H9 (cell line): ENCODE results near the gene TAPBPL. TPM values are rescaled to one million over a fixed set of nuclear protein-coding genes. Genes with fewer than 3 reads are reported as not detected.

Experiments used
- DNase-seq: peaks from one replicate; pipeline ENCODE4 v3.0.0-alpha.2; 2017
- H2AFZ ChIP-seq: one replicate; pipeline ENCODE4 v1.6.1; 2013; ENCODE audit warnings: mild to moderate bottlenecking, low read length, control low read depth, moderate library complexity
- H2AK5ac ChIP-seq: 2 replicates; pipeline ENCODE4 v1.6.1; 2013; ENCODE audit warnings: low read length, control low read depth, mixed read lengths; ENCODE audit not compliant: insufficient read length
- H2BK120ac ChIP-seq: one replicate; pipeline ENCODE4 v1.6.1; 2013; ENCODE audit warnings: low read depth, mild to moderate bottlenecking, low read length, control low read depth, inconsistent platforms; ENCODE audit not compliant: poor library complexity, severe bottlenecking
- H2BK12ac ChIP-seq: 2 replicates; pipeline ENCODE4 v1.6.1; 2013; ENCODE audit warnings: low read length, control low read depth, mixed read lengths, low read depth; ENCODE audit not compliant: insufficient read length
- H2BK15ac ChIP-seq: 2 replicates; pipeline ENCODE4 v1.6.1; 2013; ENCODE audit warnings: low read depth, low read length, control low read depth
- H2BK20ac ChIP-seq: one replicate; pipeline ENCODE4 v1.6.1; 2013; ENCODE audit warnings: low read depth, mild to moderate bottlenecking, low read length, control low read depth, inconsistent platforms; ENCODE audit not compliant: poor library complexity, severe bottlenecking
- H2BK5ac ChIP-seq: 2 replicates; pipeline ENCODE4 v1.6.1; 2013; ENCODE audit warnings: low read length, control low read depth, mixed read lengths; ENCODE audit not compliant: insufficient read length
- H3K14ac ChIP-seq: 2 replicates; pipeline ENCODE4 v1.6.1; 2013; ENCODE audit warnings: low read length, control low read depth; ENCODE audit not compliant: insufficient read depth
- H3K18ac ChIP-seq: 2 replicates; pipeline ENCODE4 v1.6.1; 2013; ENCODE audit warnings: low read depth, mild to moderate bottlenecking, mixed read lengths, low read length, control low read depth; ENCODE audit not compliant: insufficient read length
- H3K23ac ChIP-seq: 2 replicates; pipeline ENCODE4 v1.6.1; 2013; ENCODE audit warnings: low read length, control low read depth, mixed read lengths, low read depth; ENCODE audit not compliant: insufficient read length
- H3K23me2 ChIP-seq: 2 replicates; pipeline ENCODE4 v1.6.1; 2013; ENCODE audit warnings: low read depth, mild to moderate bottlenecking, mixed read lengths, low read length, control low read depth; ENCODE audit not compliant: insufficient read length, poor library complexity, severe bottlenecking
- H3K27ac ChIP-seq: 2 replicates; pipeline ENCODE4 v1.5.1; 2013; ENCODE audit warnings: low read length, control low read depth, mixed read lengths, low read depth; ENCODE audit not compliant: insufficient read length
- H3K27me3 ChIP-seq: 2 replicates; pipeline ENCODE4 v1.6.1; 2013; ENCODE audit warnings: low read length, control low read depth, inconsistent platforms; ENCODE audit not compliant: insufficient read depth
- H3K4ac ChIP-seq: 2 replicates; pipeline ENCODE4 v1.6.1; 2013; ENCODE audit warnings: low read depth, mild to moderate bottlenecking, control low read depth, inconsistent platforms, low read length, moderate library complexity
- H3K4me1 ChIP-seq: 2 replicates; pipeline ENCODE4 v1.6.1; 2013; ENCODE audit warnings: low read length, control low read depth, inconsistent platforms; ENCODE audit not compliant: insufficient read depth
- H3K4me2 ChIP-seq: 2 replicates; pipeline ENCODE4 v1.6.1; 2013; ENCODE audit warnings: low read length, control low read depth, mixed read lengths; ENCODE audit not compliant: insufficient read length, insufficient read depth
- H3K56ac ChIP-seq: 2 replicates; pipeline ENCODE4 v1.6.1; 2013; ENCODE audit warnings: low read depth, mild to moderate bottlenecking, mixed read lengths, low read length, control low read depth; ENCODE audit not compliant: insufficient read length
- H3K79me1 ChIP-seq: 2 replicates; pipeline ENCODE4 v1.6.1; 2013; ENCODE audit warnings: low read depth, mild to moderate bottlenecking, moderate library complexity, low read length, control low read depth, inconsistent platforms; ENCODE audit not compliant: insufficient read depth, poor library complexity, severe bottlenecking
- H3K79me2 ChIP-seq: 2 replicates; pipeline ENCODE4 v1.6.1; 2013; ENCODE audit warnings: low read length, control low read depth, inconsistent platforms; ENCODE audit not compliant: insufficient read depth
- H3K9ac ChIP-seq: 2 replicates; pipeline ENCODE4 v1.6.1; 2013; ENCODE audit warnings: low read length, control low read depth, mixed read lengths; ENCODE audit not compliant: insufficient read length; ENCODE audit errors: extremely low read depth
- H3K9me3 ChIP-seq: one replicate; pipeline ENCODE4 v1.6.1; 2013; ENCODE audit warnings: low read depth, low read length, inconsistent platforms; ENCODE audit not compliant: control insufficient read depth
- H3T11ph ChIP-seq: one replicate; pipeline ENCODE4 v1.6.1; 2013; ENCODE audit warnings: mild to moderate bottlenecking, low read length, control low read depth, inconsistent platforms
- H4K20me1 ChIP-seq: one replicate; pipeline ENCODE4 v1.6.1; 2013; ENCODE audit not compliant: control insufficient read depth, insufficient read length, insufficient read depth
- H4K5ac ChIP-seq: 2 replicates; pipeline ENCODE4 v1.6.1; 2013; ENCODE audit warnings: low read depth, mild to moderate bottlenecking, mixed read lengths, low read length, control low read depth; ENCODE audit not compliant: insufficient read length
- H4K8ac ChIP-seq: replicated peaks from 2 replicates; pipeline ENCODE4 v1.6.1; 2013; ENCODE audit warnings: low read length, control low read depth, mixed read lengths, low read depth; ENCODE audit not compliant: insufficient read length
- H4K91ac ChIP-seq: 2 replicates; pipeline ENCODE4 v1.6.1; 2013; ENCODE audit warnings: low read depth, mild to moderate bottlenecking, moderate library complexity, mixed read lengths, low read length, control low read depth; ENCODE audit not compliant: insufficient read length
- H3K27ac Mint-ChIP-seq, 3 experiments: 2 replicates in 2 of 3; 3 replicates in 1 of 3; pipeline ENCODE4 v1.8.0; 2020 to 2021; ENCODE audit warnings: mixed read lengths in 3 of 3, mild to moderate bottlenecking in 1 of 3, moderate library complexity in 1 of 3
- H3K27me3 Mint-ChIP-seq: 2 replicates; pipeline ENCODE4 v1.8.0; 2021; ENCODE audit warnings: low read depth, mild to moderate bottlenecking, moderate library complexity, mixed read lengths
- H3K36me3 Mint-ChIP-seq, 3 experiments: 2 replicates in 2 of 3; 3 replicates in 1 of 3; pipeline ENCODE4 v1.8.0; 2020 to 2021; ENCODE audit warnings: low read depth in 3 of 3, mixed read lengths in 3 of 3; ENCODE audit not compliant: insufficient read depth in 1 of 3
- H3K4me1 Mint-ChIP-seq, 2 experiments: 2 replicates each; pipeline ENCODE4 v1.8.0; 2020; ENCODE audit warnings: mixed read lengths in 2 of 2
- H3K4me3 Mint-ChIP-seq, 2 experiments: 2 replicates in 1 of 2; 3 replicates in 1 of 2; pipeline ENCODE4 v1.8.0; 2020 to 2021; ENCODE audit warnings: mild to moderate bottlenecking in 2 of 2, mixed read lengths in 2 of 2, moderate library complexity in 1 of 2
- H3K9me3 Mint-ChIP-seq, 2 experiments: 2 replicates in 1 of 2; 3 replicates in 1 of 2; pipeline ENCODE4 v1.8.0; 2020; ENCODE audit warnings: mild to moderate bottlenecking in 2 of 2, mixed read lengths in 2 of 2, moderate library complexity in 1 of 2
- WGBS: extraction: QIAGEN DNeasy Blood & Tissue Kit; methylation state at CpG from one replicate; pipeline ENCODE4 v1.1.7; 2013; ENCODE audit warnings: missing lambda C conversion rate, low lambda C conversion rate, mixed read lengths; ENCODE audit not compliant: insufficient read length; ENCODE audit errors: extremely low coverage; 5-methylcytosine and 5-hydroxymethylcytosine counted together
- total RNA-seq: library from RNA; stranded (reverse); gene quantifications from 2 replicates; pipeline ENCODE4 v1.2.1, GENCODE V29; 2021
- TF ChIP-seq, protein P1 (sequence below): fragments of 200-600 bp; sonication (generic); conservative IDR thresholded peaks from 3 replicates; pipeline ENCODE4 v1.8.0; 2021; ENCODE audit warnings: antibody characterized with exemption, mild to moderate bottlenecking

Gene TAPBPL
- total RNA-seq, 1 experiment from 2014 or later, result 1.4 TPM

DNA sequence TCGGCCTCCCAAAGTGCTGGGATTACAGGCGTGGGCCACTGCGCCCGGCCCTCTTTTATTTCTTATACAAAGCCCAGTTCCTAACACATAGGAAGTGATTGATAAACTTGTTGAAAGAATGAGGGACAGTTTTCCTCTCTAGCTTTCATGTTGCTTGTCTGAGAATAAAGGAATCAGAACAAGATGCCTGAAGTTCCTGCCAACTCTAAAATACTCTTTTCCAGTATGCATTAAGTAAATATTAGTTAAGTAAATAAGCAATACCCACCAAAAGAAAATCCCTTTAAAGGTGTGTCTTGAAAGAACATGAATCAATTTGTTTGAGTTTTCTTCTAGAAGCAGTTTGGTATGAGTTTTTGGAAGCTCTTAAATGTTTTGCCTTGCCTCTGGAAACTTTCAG, 31.5 kb upstream of the TAPBPL start:
- no peak overlapping the region for H2BK20ac ChIP-seq
- no peaks in the 10 kb centered on the region for H3K27me3 ChIP-seq
- H4K5ac ChIP-seq, result no peak overlapping the region
- H2AK5ac ChIP-seq, result no peak overlapping the region
- H3K4me1 ChIP-seq, result no peaks in the 10 kb centered on the region
- H3K56ac ChIP-seq, result no peak overlapping the region
- H4K20me1 ChIP-seq, result no peaks in the 10 kb centered on the region
- H3K27ac ChIP-seq, result no peak overlapping the region
- H4K8ac ChIP-seq, result no peak overlapping the region
- no CpG with 5 or more reads among the region's 4 CpGs for WGBS
- Mint-ChIP-seq H3K4me1 (peaks cover 5% of the 10 kb centered on the region in 2 experiments), H3K4me3 (no peak overlapping the region), H3K27ac (no peak overlapping the region), H3K9me3 (no peaks in the 10 kb centered on the region; a peak in 1 of 5 replicates), H3K27me3 (peaks cover 6% of the 10 kb centered on the region), H3K36me3 (no peaks in the 10 kb centered on the region)
- H2AFZ ChIP-seq, result no peak overlapping the region
- no peak overlapping the region for H3K14ac ChIP-seq
- TF ChIP-seq, protein P1, sequence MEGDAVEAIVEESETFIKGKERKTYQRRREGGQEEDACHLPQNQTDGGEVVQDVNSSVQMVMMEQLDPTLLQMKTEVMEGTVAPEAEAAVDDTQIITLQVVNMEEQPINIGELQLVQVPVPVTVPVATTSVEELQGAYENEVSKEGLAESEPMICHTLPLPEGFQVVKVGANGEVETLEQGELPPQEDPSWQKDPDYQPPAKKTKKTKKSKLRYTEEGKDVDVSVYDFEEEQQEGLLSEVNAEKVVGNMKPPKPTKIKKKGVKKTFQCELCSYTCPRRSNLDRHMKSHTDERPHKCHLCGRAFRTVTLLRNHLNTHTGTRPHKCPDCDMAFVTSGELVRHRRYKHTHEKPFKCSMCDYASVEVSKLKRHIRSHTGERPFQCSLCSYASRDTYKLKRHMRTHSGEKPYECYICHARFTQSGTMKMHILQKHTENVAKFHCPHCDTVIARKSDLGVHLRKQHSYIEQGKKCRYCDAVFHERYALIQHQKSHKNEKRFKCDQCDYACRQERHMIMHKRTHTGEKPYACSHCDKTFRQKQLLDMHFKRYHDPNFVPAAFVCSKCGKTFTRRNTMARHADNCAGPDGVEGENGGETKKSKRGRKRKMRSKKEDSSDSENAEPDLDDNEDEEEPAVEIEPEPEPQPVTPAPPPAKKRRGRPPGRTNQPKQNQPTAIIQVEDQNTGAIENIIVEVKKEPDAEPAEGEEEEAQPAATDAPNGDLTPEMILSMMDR, result no peak
- no peak overlapping the region for H2BK5ac ChIP-seq
- H3T11ph ChIP-seq, result no peak overlapping the region
- H2BK12ac ChIP-seq, result no peak overlapping the region
- no peak for DNase-seq
- H2BK15ac ChIP-seq, result no peak overlapping the region
- no peak overlapping the region for H3K18ac ChIP-seq
- H3K4ac ChIP-seq, result no peak overlapping the region
- H3K79me1 ChIP-seq, result no peaks in the 10 kb centered on the region
- H3K9ac ChIP-seq, result no peak overlapping the region
- no peak overlapping the region for H3K4me2 ChIP-seq
- H3K23ac ChIP-seq, result no peak overlapping the region
- no peaks in the 10 kb centered on the region for H3K23me2 ChIP-seq
- no peaks in the 10 kb centered on the region for H3K9me3 ChIP-seq
- no peaks in the 10 kb centered on the region for H3K79me2 ChIP-seq
- H4K91ac ChIP-seq, result no peak overlapping the region
- H2BK120ac ChIP-seq, result no peak overlapping the region
